ENCODE measurements around the gene ACACB.

GRCh38 chr12:109173443-109174240, 57.3 kb downstream of the ACACB start:
- TF ChIP-seq, protein P1, sequence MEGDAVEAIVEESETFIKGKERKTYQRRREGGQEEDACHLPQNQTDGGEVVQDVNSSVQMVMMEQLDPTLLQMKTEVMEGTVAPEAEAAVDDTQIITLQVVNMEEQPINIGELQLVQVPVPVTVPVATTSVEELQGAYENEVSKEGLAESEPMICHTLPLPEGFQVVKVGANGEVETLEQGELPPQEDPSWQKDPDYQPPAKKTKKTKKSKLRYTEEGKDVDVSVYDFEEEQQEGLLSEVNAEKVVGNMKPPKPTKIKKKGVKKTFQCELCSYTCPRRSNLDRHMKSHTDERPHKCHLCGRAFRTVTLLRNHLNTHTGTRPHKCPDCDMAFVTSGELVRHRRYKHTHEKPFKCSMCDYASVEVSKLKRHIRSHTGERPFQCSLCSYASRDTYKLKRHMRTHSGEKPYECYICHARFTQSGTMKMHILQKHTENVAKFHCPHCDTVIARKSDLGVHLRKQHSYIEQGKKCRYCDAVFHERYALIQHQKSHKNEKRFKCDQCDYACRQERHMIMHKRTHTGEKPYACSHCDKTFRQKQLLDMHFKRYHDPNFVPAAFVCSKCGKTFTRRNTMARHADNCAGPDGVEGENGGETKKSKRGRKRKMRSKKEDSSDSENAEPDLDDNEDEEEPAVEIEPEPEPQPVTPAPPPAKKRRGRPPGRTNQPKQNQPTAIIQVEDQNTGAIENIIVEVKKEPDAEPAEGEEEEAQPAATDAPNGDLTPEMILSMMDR (IDR thresholded peaks at IDR 0.05) = no peak
- TF ChIP-seq POLR2A (IDR thresholded peaks at IDR 0.05) (no peak), POLR2AphosphoS5 (IDR thresholded peaks at IDR 0.05; ENCODE audit: insufficient read depth in 1 of 2, low read depth in 1 of 2) (no peak)

Data from vagina (tissue), 2 donors.